ENCODE measurements around the gene TRPM1. TPM values are rescaled to one million over a fixed set of nuclear protein-coding genes. Genes with fewer than 3 reads are reported as not detected.

The TRPM1 gene
- total RNA-seq, 4 donors from 2014 or later, result not detected

DNA sequence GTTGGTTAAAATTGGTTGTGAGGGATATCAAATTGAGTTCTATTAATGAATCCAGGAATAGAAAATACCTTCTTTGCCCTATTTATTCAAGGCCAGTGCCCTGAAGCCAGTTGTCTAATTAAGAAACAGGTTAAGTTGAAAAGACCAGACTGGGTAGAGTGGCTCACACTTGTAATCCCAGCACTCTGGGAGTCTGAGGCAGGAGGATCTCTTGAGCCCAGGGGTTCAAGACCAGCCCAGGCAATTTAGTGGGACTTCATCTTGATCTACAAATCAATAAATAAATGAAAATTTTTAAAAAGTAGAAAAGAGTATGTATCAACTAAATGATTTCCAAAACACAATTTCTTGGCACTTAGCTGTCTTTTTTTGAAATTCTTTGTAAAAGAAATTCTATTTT is 40.3 kb upstream of the TRPM1 start:
- intact Hi-C loops (cut with DNase I; ENCODE audit: low total_unique reads) (no loop called here), in situ Hi-C loops (cut with MboI; ENCODE audit: low sequenced_read_pairs in 4 of 4) (loop anchor here in 3 of 4 donors (25.0 kb wide), 2 partner anchors 254 to 479 kb away; no protein-coding TSS in a partner anchor)
- H3K36me3 ChIP-seq, result no peaks in the 10 kb centered on the region
- no peak for DNase-seq
- H3K4me3 ChIP-seq, result no peak overlapping the region
- no peaks in the 10 kb centered on the region for H3K4me1 ChIP-seq
- TF ChIP-seq, protein P1, sequence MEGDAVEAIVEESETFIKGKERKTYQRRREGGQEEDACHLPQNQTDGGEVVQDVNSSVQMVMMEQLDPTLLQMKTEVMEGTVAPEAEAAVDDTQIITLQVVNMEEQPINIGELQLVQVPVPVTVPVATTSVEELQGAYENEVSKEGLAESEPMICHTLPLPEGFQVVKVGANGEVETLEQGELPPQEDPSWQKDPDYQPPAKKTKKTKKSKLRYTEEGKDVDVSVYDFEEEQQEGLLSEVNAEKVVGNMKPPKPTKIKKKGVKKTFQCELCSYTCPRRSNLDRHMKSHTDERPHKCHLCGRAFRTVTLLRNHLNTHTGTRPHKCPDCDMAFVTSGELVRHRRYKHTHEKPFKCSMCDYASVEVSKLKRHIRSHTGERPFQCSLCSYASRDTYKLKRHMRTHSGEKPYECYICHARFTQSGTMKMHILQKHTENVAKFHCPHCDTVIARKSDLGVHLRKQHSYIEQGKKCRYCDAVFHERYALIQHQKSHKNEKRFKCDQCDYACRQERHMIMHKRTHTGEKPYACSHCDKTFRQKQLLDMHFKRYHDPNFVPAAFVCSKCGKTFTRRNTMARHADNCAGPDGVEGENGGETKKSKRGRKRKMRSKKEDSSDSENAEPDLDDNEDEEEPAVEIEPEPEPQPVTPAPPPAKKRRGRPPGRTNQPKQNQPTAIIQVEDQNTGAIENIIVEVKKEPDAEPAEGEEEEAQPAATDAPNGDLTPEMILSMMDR (IDR thresholded peaks at IDR 0.05 in 4 of 5, conservative IDR thresholded peaks at IDR 0.05 in 1 of 5), result no peak
- ATAC-seq, result no peak
- H3K27me3 ChIP-seq, result no peaks in the 10 kb centered on the region
- H3K27ac ChIP-seq, result no peak overlapping the region
- H3K9me3 ChIP-seq, result no peaks in the 10 kb centered on the region

GRCh38 chr15:31136607-31137328 is 35.2 kb upstream of the TRPM1 start:
- TF ChIP-seq, protein P1 (IDR thresholded peaks at IDR 0.05 in 4 of 5, conservative IDR thresholded peaks at IDR 0.05 in 1 of 5), result no peak
- no peak for TF ChIP-seq POLR2A (IDR thresholded peaks at IDR 0.05)
- Histone ChIP-seq H3K4me3 (no peak overlapping the region), H3K36me3 (no peaks in the 10 kb centered on the region), H3K27me3 (no peaks in the 10 kb centered on the region), H3K4me1 (no peaks in the 10 kb centered on the region), H3K9me3 (no peaks in the 10 kb centered on the region), H3K27ac (no peak overlapping the region)
- intact Hi-C loops (cut with DNase I; ENCODE audit: low total_unique reads) (no loop called here), in situ Hi-C loops (cut with MboI; ENCODE audit: low sequenced_read_pairs in 4 of 4) (loop anchor here in 3 of 4 donors (25.0 kb wide), 2 partner anchors 249 to 474 kb away; no protein-coding TSS in a partner anchor)
- ATAC-seq (no peak), DNase-seq (no peak)

- Histone ChIP-seq H3K27ac (no peak overlapping the region), H3K27me3 (no peaks in the 10 kb centered on the region), H3K9me3 (no peaks in the 10 kb centered on the region), H3K4me1 (no peaks in the 10 kb centered on the region), H3K36me3 (no peaks in the 10 kb centered on the region), H3K4me3 (no peak overlapping the region)
- in situ Hi-C loops (cut with MboI; ENCODE audit: low sequenced_read_pairs in 4 of 4), result loop anchor here in 3 of 4 donors (25.0 kb wide), 2 partner anchors 249 to 474 kb away; no protein-coding TSS in a partner anchor
- no peak for TF ChIP-seq POLR2A (IDR thresholded peaks at IDR 0.05)
- TF ChIP-seq, protein P1 (IDR thresholded peaks at IDR 0.05 in 4 of 5, conservative IDR thresholded peaks at IDR 0.05 in 1 of 5), result no peak
- intact Hi-C loops (cut with DNase I; ENCODE audit: low total_unique reads), result no loop called here
- no peak for ATAC-seq
- DNase-seq, result no peak
Measured at GRCh38 chr15:31136016-31136415, 34.5 kb upstream of the TRPM1 start.

GRCh38 chr15:31135523-31135922 is 34.0 kb upstream of the TRPM1 start:
- H3K27ac ChIP-seq, result no peak overlapping the region
- DNase-seq (no peak), ATAC-seq (no peak)
- intact Hi-C loops (cut with DNase I; ENCODE audit: low total_unique reads) (no loop called here), in situ Hi-C loops (cut with MboI; ENCODE audit: low sequenced_read_pairs in 4 of 4) (loop anchor here in 3 of 4 donors (25.0 kb wide), 2 partner anchors 248 to 473 kb away; no protein-coding TSS in a partner anchor)
- H3K4me1 ChIP-seq, result no peaks in the 10 kb centered on the region
- H3K27me3 ChIP-seq, result no peaks in the 10 kb centered on the region
- H3K4me3 ChIP-seq, result no peak overlapping the region
- TF ChIP-seq, protein P1 (IDR thresholded peaks at IDR 0.05 in 4 of 5, conservative IDR thresholded peaks at IDR 0.05 in 1 of 5), result no peak
- TF ChIP-seq POLR2A (IDR thresholded peaks at IDR 0.05), result no peak
- no peaks in the 10 kb centered on the region for H3K36me3 ChIP-seq
- no peaks in the 10 kb centered on the region for H3K9me3 ChIP-seq

Data from gastrocnemius medialis (tissue), 4 donors.